M059J (cell line): ENCODE data around the gene AP1AR. TPM values are rescaled to one million over a fixed set of nuclear protein-coding genes. Genes with fewer than 3 reads are reported as not detected.
"Not testable (repeated sequence)": the region's sequence is repeated elsewhere in the genome, so short reads cannot be mapped to it uniquely, and the experiment has no call there.

Source experiments
- DNase-seq: peaks from one replicate; pipeline ENCODE4 v3.0.0-alpha.2; 2012; ENCODE audit warnings: low read depth
- total RNA-seq: library from RNA; depleted of rRNA; stranded (reverse); fragments of >200 nt; shearing (Covaris generic); gene quantifications from 2 replicates; pipeline ENCODE4 v1.2.3, GENCODE V29; 2014

Gene AP1AR
- total RNA-seq, 1 experiment from 2014 or later: 10.4 TPM

DNA sequence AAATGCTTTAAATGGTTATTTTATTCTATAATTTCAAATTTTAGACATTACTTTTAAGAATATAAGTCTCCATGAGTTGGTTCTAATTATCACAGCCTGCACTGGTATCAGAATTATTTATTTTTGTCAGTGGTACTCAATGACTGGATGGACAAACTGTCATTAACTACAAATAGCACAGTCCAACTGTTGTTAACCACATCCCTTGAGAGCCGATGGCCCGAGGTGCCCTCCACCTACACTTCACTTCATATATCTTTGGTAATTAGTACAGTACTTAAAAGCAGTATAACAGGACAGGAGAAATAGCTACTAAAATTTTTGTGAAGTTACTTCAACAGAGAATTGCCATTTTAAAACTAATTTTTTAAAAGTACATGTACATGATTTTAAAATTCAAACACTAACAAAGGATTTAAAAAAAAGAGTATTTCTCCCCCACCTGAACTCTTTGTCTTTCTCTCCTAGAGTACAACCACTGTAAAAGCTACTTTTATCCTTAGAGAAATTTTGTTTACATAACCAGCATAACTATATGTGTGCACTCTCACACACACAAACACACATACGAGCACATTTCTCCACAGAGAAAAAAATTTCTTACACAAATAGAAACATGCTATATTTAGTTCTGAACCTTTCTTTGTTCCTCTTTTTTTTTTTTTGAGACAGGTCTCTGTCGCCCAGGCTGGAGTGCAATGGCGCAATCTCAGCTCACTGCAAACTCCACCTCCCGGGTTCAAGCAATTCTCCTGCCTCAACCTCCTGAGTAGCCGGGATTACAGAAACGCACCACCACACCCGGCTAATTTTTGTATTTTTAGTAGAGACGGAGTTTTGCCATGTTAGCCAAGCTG, 47.7 kb downstream of the AP1AR start:
- DNase-seq: no peak

DNA sequence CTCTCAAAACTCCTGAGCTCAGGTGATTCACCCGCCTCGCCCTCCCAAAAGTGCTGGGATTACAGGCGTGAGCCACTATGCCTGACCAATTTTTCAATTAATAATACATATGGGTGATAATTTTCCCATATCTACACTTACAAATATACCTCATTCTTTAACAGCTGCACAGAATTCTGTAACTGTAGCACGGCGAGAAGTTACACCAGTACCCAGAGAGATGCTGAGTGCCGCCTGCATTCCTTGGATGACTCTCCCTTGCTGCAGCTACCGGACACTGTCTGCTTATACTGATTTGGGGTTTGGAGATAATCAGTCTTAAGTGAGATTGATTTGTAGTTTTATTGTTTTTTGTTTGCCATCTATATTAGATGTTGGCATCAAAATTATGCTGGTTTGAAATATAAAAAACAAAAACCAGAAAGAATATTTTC, 48.3 kb downstream of the AP1AR start:
- no peak for DNase-seq

DNA sequence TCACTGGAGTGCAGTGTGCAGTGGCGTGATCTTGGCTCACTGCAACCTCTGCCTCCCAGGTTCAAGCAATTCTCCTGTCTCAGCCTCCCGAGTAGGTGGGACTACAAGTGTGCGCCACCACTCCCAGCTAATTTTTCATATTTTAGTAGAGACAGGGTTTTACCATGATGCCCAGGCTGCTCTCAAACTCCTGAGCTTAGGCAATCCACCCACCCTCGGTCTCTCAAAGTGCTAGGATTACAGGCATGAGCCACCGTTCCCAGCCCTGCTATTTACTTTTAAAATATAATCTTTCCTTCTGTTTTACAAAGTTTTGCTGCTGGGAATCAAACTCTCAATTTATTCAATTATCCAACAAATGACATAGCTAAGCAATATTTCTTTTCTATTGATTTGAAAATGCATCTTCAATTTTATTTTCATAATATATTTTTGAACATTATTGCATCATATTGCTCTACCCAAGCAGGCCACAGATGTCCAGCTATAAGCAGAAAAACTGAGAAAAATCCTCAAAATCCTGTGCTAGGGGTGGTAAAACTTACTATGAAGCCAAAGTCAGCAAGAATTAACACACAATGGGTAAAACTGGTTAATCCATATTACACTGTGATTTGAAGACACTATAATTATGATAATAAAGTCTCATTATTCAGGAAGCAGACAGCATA, 48.9 kb downstream of the AP1AR start:
- DNase-seq: no peak

GRCh38 chr4:112281895-112282398, 50.4 kb downstream of the AP1AR start:
- not testable (repeated sequence) for DNase-seq

GRCh38 chr4:112282860-112283667, 51.5 kb downstream of the AP1AR start:
- peak; percentile 21 for DNase-seq

GRCh38 chr4:112284166-112284565, 52.6 kb downstream of the AP1AR start:
- peak; percentile 9 for DNase-seq

DNA sequence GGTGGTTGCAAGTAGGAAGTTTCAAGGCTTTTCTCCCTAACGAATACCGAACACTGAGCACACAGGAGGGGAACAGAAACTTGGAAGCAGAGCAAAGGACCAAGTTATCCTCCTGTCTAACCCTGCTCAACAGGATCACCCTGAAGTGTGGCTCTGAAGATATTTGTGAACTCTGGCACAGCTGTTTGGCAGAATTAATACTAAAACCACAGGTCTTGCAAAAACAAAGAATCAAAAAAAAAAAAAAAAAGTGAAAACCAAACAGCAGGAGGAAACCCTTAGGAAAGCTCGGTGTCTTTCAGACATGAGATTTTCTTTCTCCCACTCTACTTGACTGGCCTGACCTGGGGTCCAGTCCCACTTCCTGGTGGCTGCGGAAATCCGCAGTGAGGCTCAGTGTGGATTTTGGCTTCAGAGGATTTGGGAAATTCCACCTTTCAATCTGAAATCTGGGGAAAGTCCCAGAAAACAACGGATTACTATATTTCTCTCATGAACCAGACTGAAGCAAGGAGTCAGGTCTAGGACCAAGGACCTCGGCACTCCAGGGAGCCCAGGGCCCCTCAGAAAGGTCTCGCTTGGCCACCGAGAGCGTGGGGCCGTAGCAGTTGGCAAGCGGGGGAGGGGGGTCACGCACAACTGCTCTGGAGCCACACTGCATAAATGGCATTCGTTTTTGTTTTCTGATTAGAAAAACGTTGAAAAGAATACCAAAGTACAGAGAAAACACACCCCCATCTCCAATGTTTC, 53.2 kb downstream of the AP1AR start:
- DNase-seq: peak; percentile 32

GRCh38 chr4:112287258-112287989, 55.8 kb downstream of the AP1AR start:
- no peak for DNase-seq

GRCh38 chr4:112288455-112288854, 56.9 kb downstream of the AP1AR start:
- DNase-seq: no peak

DNA sequence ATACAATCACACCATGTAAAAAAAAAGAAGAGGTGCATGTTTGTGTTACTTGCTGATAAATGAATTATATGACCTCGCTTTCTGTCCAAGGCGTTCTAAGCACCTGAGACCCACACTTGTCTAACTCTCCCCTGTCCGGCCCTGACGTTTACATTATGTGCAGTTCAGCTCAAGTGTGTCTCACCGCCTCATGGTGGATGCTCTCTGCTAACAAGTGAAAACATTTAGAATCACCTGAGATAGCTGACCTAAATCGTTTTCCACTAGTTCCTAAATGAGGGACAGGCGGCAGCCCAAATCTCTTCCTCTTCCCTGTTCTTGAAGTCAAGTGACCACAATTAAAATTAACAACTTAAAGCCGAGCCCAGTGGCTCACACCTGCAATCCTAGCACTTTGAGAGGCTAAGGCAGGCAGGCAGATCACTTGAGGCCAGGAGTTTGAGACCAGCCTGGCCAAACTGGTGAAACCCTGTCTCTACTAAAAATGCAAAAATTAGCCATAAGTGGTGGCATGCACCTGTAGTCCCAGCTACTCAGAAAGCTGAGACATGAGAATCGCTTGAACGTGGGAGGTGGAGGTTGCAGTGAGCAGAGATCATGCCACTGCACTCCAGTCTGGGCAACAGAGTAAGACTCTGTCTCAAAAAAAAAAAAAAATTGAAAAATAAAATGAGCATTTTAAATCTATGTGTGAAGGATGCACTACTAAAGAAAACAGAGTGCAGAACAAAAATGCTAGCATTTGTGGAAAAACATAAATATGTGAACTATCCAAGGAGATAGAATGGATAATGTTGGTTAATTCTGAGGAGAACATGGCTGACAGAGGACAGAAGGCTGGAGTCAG, 58.0 kb downstream of the AP1AR start:
- no peak for DNase-seq

DNA sequence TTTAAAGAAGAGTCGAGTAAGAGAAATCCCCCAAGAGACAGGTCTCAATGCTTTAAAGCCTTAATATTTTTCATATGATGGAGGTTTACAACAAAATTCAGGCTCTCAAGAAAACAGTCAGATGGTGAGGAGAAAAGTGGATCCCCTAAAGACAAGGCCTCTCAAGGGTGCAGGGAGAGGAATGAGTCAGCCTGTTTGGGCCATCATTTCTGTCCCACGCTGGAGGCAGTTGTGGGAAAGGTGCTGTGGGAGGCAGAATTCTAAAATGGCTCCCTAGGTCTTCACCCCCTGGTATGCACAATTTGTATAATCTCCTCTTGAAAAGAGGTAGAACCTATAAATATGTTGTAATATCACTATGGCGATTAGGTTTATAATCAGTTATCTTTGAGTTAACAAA, 58.8 kb downstream of the AP1AR start:
- DNase-seq: peak; percentile 3

GRCh38 chr4:112296949-112297880, 65.6 kb downstream of the AP1AR start, which contains the start of gene ALPK1:
TSS of gene ALPK1 (plus strand) at chr4:112297369.
- peak; percentile 85 for DNase-seq

GRCh38 chr4:112299721-112300120, 68.1 kb downstream of the AP1AR start:
- no peak for DNase-seq

DNA sequence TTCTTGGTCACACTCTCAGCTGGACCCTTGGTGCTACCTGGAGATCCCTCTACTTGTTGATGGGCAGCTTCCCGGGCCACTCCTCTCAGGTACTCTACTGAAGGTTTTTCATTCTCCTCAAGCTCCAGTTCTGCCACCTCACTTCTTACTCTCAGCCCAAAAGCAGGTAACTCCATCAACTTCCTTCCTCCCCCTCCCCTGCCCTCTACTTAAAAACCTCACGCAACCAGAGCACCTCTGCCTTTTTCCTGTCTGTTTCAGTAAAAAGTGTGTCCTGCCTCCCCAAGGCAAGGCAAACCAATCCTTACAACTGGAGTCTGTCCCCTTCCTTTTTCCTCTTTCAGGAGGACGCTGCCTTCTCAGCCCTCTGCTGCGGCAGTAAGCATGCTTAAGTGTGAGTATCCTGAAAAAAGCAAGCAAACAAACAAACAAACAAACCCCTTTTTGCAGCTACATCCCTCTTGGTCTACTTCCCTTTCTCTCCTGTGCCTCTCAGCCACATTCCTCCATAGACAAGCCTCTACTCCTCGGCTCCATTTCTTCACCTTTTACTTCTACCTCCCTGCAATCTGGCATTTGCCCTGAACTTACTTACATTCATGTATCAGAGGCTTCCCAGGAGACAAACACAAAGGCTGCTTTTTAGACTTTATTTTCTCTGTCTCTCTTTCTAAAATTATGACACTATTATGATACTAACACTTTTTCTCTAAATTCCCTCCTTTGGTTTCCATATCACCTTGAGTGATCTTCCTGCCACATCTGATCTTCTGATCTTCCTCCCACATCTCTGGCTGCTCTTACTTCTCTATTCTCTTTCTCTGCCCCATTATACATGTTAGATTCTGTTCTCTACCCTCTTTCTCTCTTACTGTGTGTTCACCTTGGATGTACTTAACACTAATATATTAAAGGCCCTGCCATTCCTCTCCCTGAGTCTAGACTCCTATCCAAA, 71.0 kb downstream of the AP1AR start:
- DNase-seq: no peak

GRCh38 chr4:112305477-112305876, 73.9 kb downstream of the AP1AR start:
- DNase-seq: not testable (repeated sequence)

- DNase-seq: not testable (repeated sequence)
Observed at GRCh38 chr4:112309263-112309791, 77.7 kb downstream of the AP1AR start.

DNA sequence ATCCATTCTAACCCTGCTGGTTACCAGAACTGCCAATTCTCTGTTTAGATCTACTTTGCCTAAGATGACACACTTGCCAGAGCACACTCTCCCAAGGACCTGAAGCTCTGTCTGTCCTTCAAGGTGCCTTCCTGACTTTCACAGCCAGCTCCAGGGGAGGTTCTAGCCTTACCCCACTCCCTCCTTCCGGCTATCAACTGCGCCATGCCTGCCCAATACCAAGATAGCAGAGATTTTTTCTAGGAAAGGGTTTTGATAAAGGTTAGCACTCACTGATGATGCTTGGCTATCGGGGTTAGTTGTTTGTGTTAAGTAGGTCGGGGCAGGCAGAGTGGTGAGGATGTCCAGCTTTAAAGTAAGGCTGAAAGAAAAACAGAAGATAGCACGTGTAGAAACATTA, 79.9 kb downstream of the AP1AR start:
- DNase-seq: no peak
